PC-3 (cell line): Measurements from ENCODE around the gene ELOA.

Source experiments
- CTCF ChIP-seq: fragments of 300-600 bp; sonication (generic); conservative IDR thresholded peaks from 2 replicates; pipeline ENCODE4 v1.5.1; 2017; ENCODE audit warnings: antibody characterized with exemption, low read depth, mild to moderate bottlenecking, low read length
- EZH2phosphoT487 ChIP-seq: fragments of 300-600 bp; sonication (generic); IDR thresholded peaks from 2 replicates; pipeline ENCODE4 v1.6.1; 2018; ENCODE audit warnings: mild to moderate bottlenecking, antibody characterized with exemption, low read length, borderline replicate concordance

GRCh38 chr1:23718482-23718881 is 24.8 kb upstream of the ELOA start:
- TF ChIP-seq CTCF, result peak; percentile 67
- TF ChIP-seq EZH2phosphoT487, result no peak
